ENCODE data around the gene SRMS. TPM values are rescaled to one million over a fixed set of nuclear protein-coding genes. Genes with fewer than 3 reads are reported as not detected.

SRMS gene
- total RNA-seq, 4 donors from 2014 or later = not detected

- ATAC-seq (ENCODE audit: low FRiP score) = no peak
- no peak for TF ChIP-seq CTCF (IDR thresholded peaks at IDR 0.05)
Measured at GRCh38 chr20:63557481-63557891, 9.9 kb upstream of the SRMS start.

GRCh38 chr20:63556873-63557478 is 9.4 kb upstream of the SRMS start:
- DNase-seq (ENCODE audit: low spot score) = no peak
- ATAC-seq (ENCODE audit: low FRiP score) = no peak
- no peak for TF ChIP-seq CTCF (IDR thresholded peaks at IDR 0.05)

More at GRCh38 chr20:63557481-63557891, 9.9 kb upstream of the SRMS start:
- DNase-seq (ENCODE audit: low spot score) = no peak

- no peak for TF ChIP-seq CTCF (IDR thresholded peaks at IDR 0.05)
- DNase-seq (ENCODE audit: low spot score) = no peak
- no peak for ATAC-seq (ENCODE audit: low FRiP score)
Measured at GRCh38 chr20:63555661-63556381, 8.3 kb upstream of the SRMS start.

- ATAC-seq (ENCODE audit: low FRiP score) (no peak), DNase-seq (ENCODE audit: low spot score) (no peak)
- no peak for TF ChIP-seq CTCF (IDR thresholded peaks at IDR 0.05)
Measured at GRCh38 chr20:63554361-63555278, 7.1 kb upstream of the SRMS start.

- DNase-seq (ENCODE audit: low spot score) (no peak), ATAC-seq (ENCODE audit: low FRiP score) (no peak)
- no peak for TF ChIP-seq CTCF (IDR thresholded peaks at IDR 0.05)
Measured at GRCh38 chr20:63553933-63554290, 6.4 kb upstream of the SRMS start, which contains the start of gene FNDC11. Gene FNDC11, plus strand, starts transcription at chr20:63554159. Its CDS starts 1,505 bp downstream, at chr20:63555664.

- ATAC-seq (ENCODE audit: low FRiP score) (peak; percentile 76), DNase-seq (ENCODE audit: low spot score) (peak; percentile 70)
- TF ChIP-seq CTCF (IDR thresholded peaks at IDR 0.05) = no peak
Measured at GRCh38 chr20:63553251-63553932, 5.8 kb upstream of the SRMS start.

Measured in omental fat pad (tissue), 4 donors.